HFFc6 (cell line): ENCODE measurements around the gene TJP2. TPM values are rescaled to one million over a fixed set of nuclear protein-coding genes. Genes with fewer than 3 reads are reported as not detected.

ENCODE experiments used
- DNase-seq: peaks from one replicate; pipeline ENCODE4 v3.0.0-alpha.2; 2018
- H3K27ac Mint-ChIP-seq: 2 replicates; pipeline ENCODE4 v1.8.0; 2020; ENCODE audit warnings: mild to moderate bottlenecking, mixed read lengths
- H3K27me3 Mint-ChIP-seq: 2 replicates; pipeline ENCODE4 v1.8.0; 2021; ENCODE audit warnings: mild to moderate bottlenecking, moderate library complexity, mixed read lengths; ENCODE audit not compliant: insufficient read depth
- H3K36me3 Mint-ChIP-seq: 2 replicates; pipeline ENCODE4 v1.8.0; 2021; ENCODE audit warnings: low read depth, mixed read lengths
- H3K4me1 Mint-ChIP-seq: 2 replicates; pipeline ENCODE4 v1.8.0; 2020; ENCODE audit warnings: low read depth, mixed read lengths
- H3K4me3 Mint-ChIP-seq: 2 replicates; pipeline ENCODE4 v1.8.0; 2020; ENCODE audit warnings: mild to moderate bottlenecking, moderate library complexity, mixed read lengths
- H3K9me3 Mint-ChIP-seq: 2 replicates; pipeline ENCODE4 v1.8.0; 2020; ENCODE audit warnings: mild to moderate bottlenecking, mixed read lengths
- CTCF ChIP-seq: fragments of 200-600 bp; sonication (generic); IDR thresholded peaks from 2 replicates; pipeline ENCODE4 v1.5.0; 2021; ENCODE audit warnings: antibody characterized with exemption, mild to moderate bottlenecking
- total RNA-seq, 6 experiments: library from RNA; stranded (reverse); fragmentation: NEBNext Ultra II Directional; extraction: Animal tissue kit (Norgen Biotek cat#: 25700); gene quantifications; 2 replicates in 1 of 6; 3 replicates in 5 of 6; pipeline ENCODE4 v1.2.3, GENCODE V29; 2021

Gene TJP2
- total RNA-seq, 6 experiments from 2014 or later, result 25.3 to 50.4 (median 45.4) TPM

DNA sequence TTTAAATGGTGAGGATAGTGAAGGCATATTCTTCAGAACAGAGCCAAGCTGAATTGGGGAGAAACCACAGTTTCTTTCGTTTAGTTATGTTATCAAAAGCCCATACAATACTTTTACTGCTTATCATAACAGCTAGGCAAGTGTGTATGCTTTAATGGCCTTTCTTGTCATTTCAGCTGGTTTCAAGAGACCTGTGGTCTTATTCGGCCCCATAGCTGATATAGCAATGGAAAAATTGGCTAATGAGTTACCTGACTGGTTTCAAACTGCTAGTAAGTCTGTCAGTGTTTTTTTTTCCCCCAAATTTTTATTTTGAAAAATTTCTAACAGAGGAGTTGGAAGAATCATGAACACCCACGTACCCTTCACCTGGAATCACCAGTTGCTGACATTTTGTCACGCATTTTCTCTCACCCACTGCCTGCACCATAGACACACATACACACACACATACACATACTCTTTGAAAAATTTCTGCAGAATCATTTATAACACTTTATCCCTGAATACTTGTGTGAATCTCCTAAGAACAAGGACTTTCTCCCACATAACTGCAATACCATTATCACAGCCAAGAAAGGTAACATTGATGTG is 63.7 kb downstream of the TJP2 start:
- no peak overlapping the region for H3K4me3 Mint-ChIP-seq
- H3K9me3 Mint-ChIP-seq, result no peaks in the 10 kb centered on the region
- H3K4me1 Mint-ChIP-seq, result no peaks in the 10 kb centered on the region
- TF ChIP-seq CTCF, result no peak
- peaks cover 11% of the 10 kb centered on the region; the same call in 1 of the 2 replicates for H3K36me3 Mint-ChIP-seq
- no peak for DNase-seq
- H3K27me3 Mint-ChIP-seq, result no peaks in the 10 kb centered on the region
- H3K27ac Mint-ChIP-seq, result no peak overlapping the region

GRCh38 chr9:69243116-69243515 is 69.0 kb downstream of the TJP2 start:
- Mint-ChIP-seq H3K36me3 (peaks cover 21% of the 10 kb centered on the region), H3K27me3 (no peaks in the 10 kb centered on the region), H3K4me1 (no peaks in the 10 kb centered on the region), H3K4me3 (no peak overlapping the region), H3K27ac (no peak overlapping the region), H3K9me3 (no peaks in the 10 kb centered on the region)
- no peak for DNase-seq
- no peak for TF ChIP-seq CTCF

DNA sequence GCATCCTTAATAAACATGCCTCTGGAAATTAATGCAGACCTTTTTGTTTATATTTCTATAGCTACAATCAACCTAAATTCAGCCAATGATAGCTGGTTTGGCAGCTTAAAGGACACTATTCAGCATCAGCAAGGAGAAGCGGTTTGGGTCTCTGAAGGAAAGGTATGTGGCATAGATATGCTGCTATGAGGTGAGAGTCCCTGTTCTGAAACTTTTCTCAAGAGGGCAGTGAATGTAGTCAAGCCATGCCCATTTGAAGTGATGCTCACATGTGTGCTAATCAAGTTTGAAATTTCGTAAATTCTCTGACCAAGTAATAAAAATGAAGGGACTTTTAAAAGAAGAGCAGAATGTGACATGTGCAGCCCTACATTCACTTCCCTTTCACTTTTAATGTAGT is 72.6 kb downstream of the TJP2 start:
- no peak for DNase-seq
- no peak overlapping the region for H3K4me3 Mint-ChIP-seq
- no peak overlapping the region for H3K27ac Mint-ChIP-seq
- TF ChIP-seq CTCF, result no peak
- no peaks in the 10 kb centered on the region for H3K4me1 Mint-ChIP-seq
- peaks cover 23% of the 10 kb centered on the region for H3K36me3 Mint-ChIP-seq
- no peaks in the 10 kb centered on the region for H3K9me3 Mint-ChIP-seq
- no peaks in the 10 kb centered on the region for H3K27me3 Mint-ChIP-seq

- Mint-ChIP-seq H3K27ac (no peak overlapping the region), H3K4me3 (no peak overlapping the region), H3K27me3 (no peaks in the 10 kb centered on the region), H3K4me1 (no peaks in the 10 kb centered on the region), H3K36me3 (peaks cover 28% of the 10 kb centered on the region), H3K9me3 (no peaks in the 10 kb centered on the region)
- no peak for DNase-seq
- TF ChIP-seq CTCF, result no peak
Observed at GRCh38 chr9:69248005-69248404, 73.9 kb downstream of the TJP2 start.

- no peak for DNase-seq
- no peak overlapping the region for H3K4me3 Mint-ChIP-seq
- no peak for TF ChIP-seq CTCF
- H3K4me1 Mint-ChIP-seq, result no peaks in the 10 kb centered on the region
- H3K9me3 Mint-ChIP-seq, result no peaks in the 10 kb centered on the region
- no peak overlapping the region for H3K27ac Mint-ChIP-seq
- no peaks in the 10 kb centered on the region for H3K27me3 Mint-ChIP-seq
- H3K36me3 Mint-ChIP-seq, result peaks cover 28% of the 10 kb centered on the region
Observed at GRCh38 chr9:69249337-69249736, 75.3 kb downstream of the TJP2 start.

- Mint-ChIP-seq H3K36me3 (peaks cover 28% of the 10 kb centered on the region), H3K27me3 (no peaks in the 10 kb centered on the region), H3K4me3 (no peak overlapping the region), H3K4me1 (no peaks in the 10 kb centered on the region), H3K27ac (no peak overlapping the region), H3K9me3 (no peaks in the 10 kb centered on the region)
- TF ChIP-seq CTCF, result no peak
- DNase-seq, result no peak
Observed at GRCh38 chr9:69250681-69251080, 76.6 kb downstream of the TJP2 start.
